LHCN-M2 (cell line): ENCODE data around the gene EEPD1. TPM values are rescaled to one million over a fixed set of nuclear protein-coding genes. Genes with fewer than 3 reads are reported as not detected.
A peak's percentile ranks its signal among the peaks of the same experiment; 100 is the strongest.

Experiments used
- DNase-seq: peaks from one replicate; pipeline ENCODE4 v3.0.0-alpha.2; 2012; ENCODE audit warnings: low read depth
- total RNA-seq: library from RNA; depleted of rRNA; stranded (reverse); fragments of >200 nt; gene quantifications from 2 replicates; pipeline ENCODE4 v1.2.3, GENCODE V29; 2014

Gene EEPD1
- total RNA-seq, 1 experiment from 2014 or later = 2.5 TPM

- no peak for DNase-seq
Observed at GRCh38 chr7:36299223-36299774, 146.2 kb downstream of the EEPD1 start.

GRCh38 chr7:36299823-36300341, 146.8 kb downstream of the EEPD1 start:
- DNase-seq = no peak

GRCh38 chr7:36300696-36301350, 147.8 kb downstream of the EEPD1 start:
- no peak for DNase-seq

GRCh38 chr7:36301914-36302771, 149.1 kb downstream of the EEPD1 start:
- DNase-seq = no peak

GRCh38 chr7:36303202-36304098, 150.4 kb downstream of the EEPD1 start:
- DNase-seq = peak; percentile 94

- no peak for DNase-seq
Observed at GRCh38 chr7:36304099-36304425, 151.0 kb downstream of the EEPD1 start.

- no peak for DNase-seq
Observed at GRCh38 chr7:36305226-36305625, 152.2 kb downstream of the EEPD1 start.

GRCh38 chr7:36305648-36306047, 152.6 kb downstream of the EEPD1 start:
- no peak for DNase-seq

- no peak for DNase-seq
Observed at GRCh38 chr7:36306222-36306621, 153.2 kb downstream of the EEPD1 start.

GRCh38 chr7:36306722-36307121, 153.7 kb downstream of the EEPD1 start:
- no peak for DNase-seq

- no peak for DNase-seq
Observed at GRCh38 chr7:36308031-36308430, 155.0 kb downstream of the EEPD1 start.

GRCh38 chr7:36309301-36309700, 156.2 kb downstream of the EEPD1 start:
- no peak for DNase-seq

- DNase-seq = no peak
Observed at GRCh38 chr7:36309716-36310115, 156.7 kb downstream of the EEPD1 start.

- no peak for DNase-seq
Observed at GRCh38 chr7:36310897-36311296, 157.8 kb downstream of the EEPD1 start.

GRCh38 chr7:36311539-36311938, 158.5 kb downstream of the EEPD1 start:
- DNase-seq = no peak

- no peak for DNase-seq
Observed at GRCh38 chr7:36312064-36312914, 159.2 kb downstream of the EEPD1 start.

- no peak for DNase-seq
Observed at GRCh38 chr7:36312915-36313334, 159.9 kb downstream of the EEPD1 start.

GRCh38 chr7:36313607-36314006, 160.6 kb downstream of the EEPD1 start:
- DNase-seq = no peak

GRCh38 chr7:36314491-36314890, 161.4 kb downstream of the EEPD1 start:
- DNase-seq = no peak

GRCh38 chr7:36315309-36315944, 162.4 kb downstream of the EEPD1 start:
- no peak for DNase-seq
